GM12872 (cell line): Measurements from ENCODE around the gene MARVELD3.

ENCODE experiments used
- CTCF ChIP-seq: IDR thresholded peaks from 3 replicates; pipeline ENCODE4 v1.5.1; 2011; ENCODE audit warnings: low read depth, mild to moderate bottlenecking, low read length, moderate library complexity; ENCODE audit not compliant: insufficient read depth

The MARVELD3 gene

GRCh38 chr16:71630808-71631207 is 4.8 kb downstream of the MARVELD3 start:
- TF ChIP-seq CTCF: no peak

GRCh38 chr16:71631776-71632175 is 5.8 kb downstream of the MARVELD3 start:
- no peak for TF ChIP-seq CTCF

GRCh38 chr16:71635632-71636031 is 9.6 kb downstream of the MARVELD3 start:
- no peak for TF ChIP-seq CTCF

- no peak for TF ChIP-seq CTCF
Measured at GRCh38 chr16:71637398-71637797, 11.4 kb downstream of the MARVELD3 start.

GRCh38 chr16:71645450-71645849 is 19.5 kb downstream of the MARVELD3 start:
- TF ChIP-seq CTCF: peak; percentile 62

- TF ChIP-seq CTCF: no peak
Measured at GRCh38 chr16:71647391-71647790, 21.4 kb downstream of the MARVELD3 start.

GRCh38 chr16:71648162-71648561 is 22.2 kb downstream of the MARVELD3 start:
- TF ChIP-seq CTCF: no peak

GRCh38 chr16:71648921-71649320 is 22.9 kb downstream of the MARVELD3 start:
- TF ChIP-seq CTCF: peak; percentile 64
